OCI-LY7 (cell line): ENCODE measurements around the gene IGF1R. TPM values are rescaled to one million over a fixed set of nuclear protein-coding genes. Genes with fewer than 3 reads are reported as not detected.

ENCODE experiments used
- BruUV-seq: library from RNA; stranded (reverse); fragments of 400-500 nt; replicated peaks from 2 replicates; lab custom pipeline; 2021; lab: Mats Ljungman, UMichigan
- CTCF ChIA-PET: fragments of 300-600 bp; sonication (Branson Sonifier 250); formaldehyde crosslinking; loops from one replicate; lab custom pipeline; 2022; ENCODE audit warnings: antibody characterized with exemption; ENCODE audit not compliant: unreplicated experiment; lab: Charles Lee
- POLR2A ChIA-PET: fragments of 300-600 bp; sonication (Branson Sonifier 250); formaldehyde crosslinking; loops from one replicate; lab custom pipeline; 2022; ENCODE audit warnings: antibody characterized with exemption; lab: Charles Lee
- DNase-seq: peaks from one replicate; pipeline ENCODE4 v3.0.0-alpha.2; 2015; ENCODE audit warnings: low spot score
- H2AFZ ChIP-seq: fragments of 200-600 bp; sonication (generic), shearing (Covaris generic); 2 replicates; pipeline ENCODE4 v1.6.1; 2014; ENCODE audit warnings: mild to moderate bottlenecking, antibody characterized with exemption, low read length, moderate library complexity
- H3K27ac ChIP-seq: fragments of 200-600 bp; sonication (generic); 2 replicates; pipeline ENCODE4 v1.5.1; 2014; ENCODE audit warnings: mixed run types, low read depth, mild to moderate bottlenecking, moderate library complexity, low read length, inconsistent platforms; ENCODE audit not compliant: poor library complexity, severe bottlenecking
- H3K36me3 ChIP-seq: fragments of 200-600 bp; sonication (generic); 2 replicates; pipeline ENCODE4 v1.6.1; 2014; ENCODE audit warnings: mild to moderate bottlenecking, antibody characterized with exemption, low read length, moderate library complexity, mixed read lengths; ENCODE audit not compliant: insufficient read depth
- H3K4me1 ChIP-seq: fragments of 200-600 bp; sonication (generic); 2 replicates; pipeline ENCODE4 v1.5.1; 2014; ENCODE audit warnings: mild to moderate bottlenecking, low read length; ENCODE audit not compliant: insufficient read depth, poor library complexity, severe bottlenecking
- H3K4me2 ChIP-seq: fragments of 200-600 bp; sonication (generic); 2 replicates; pipeline ENCODE4 v1.6.1; 2014; ENCODE audit warnings: mild to moderate bottlenecking, low read length
- H3K4me3 ChIP-seq: fragments of 200-600 bp; sonication (generic); 2 replicates; pipeline ENCODE4 v1.5.1; 2014; ENCODE audit warnings: mild to moderate bottlenecking, low read depth, low read length; ENCODE audit not compliant: poor library complexity, severe bottlenecking
- H3K79me2 ChIP-seq: fragments of 200-600 bp; sonication (generic); 2 replicates; pipeline ENCODE4 v1.6.1; 2016; ENCODE audit warnings: low read depth, mild to moderate bottlenecking, low read length, moderate library complexity, mixed read lengths; ENCODE audit not compliant: insufficient read depth
- H3K9me2 ChIP-seq: fragments of 200-600 bp; sonication (generic); 2 replicates; pipeline ENCODE4 v1.6.1; 2016; ENCODE audit warnings: mild to moderate bottlenecking, low read length, mixed read lengths; ENCODE audit not compliant: insufficient read depth
- H3K9me3 ChIP-seq: fragments of 200-600 bp; sonication (generic); 2 replicates; pipeline ENCODE4 v1.6.1; 2014; ENCODE audit warnings: mild to moderate bottlenecking, mixed run types, low read length, mixed read lengths
- H4K20me1 ChIP-seq: fragments of 200-600 bp; sonication (generic); 2 replicates; pipeline ENCODE4 v1.6.1; 2014; ENCODE audit warnings: mild to moderate bottlenecking, antibody characterized with exemption, low read length, moderate library complexity, mixed read lengths; ENCODE audit not compliant: insufficient read depth
- EZH2phosphoT487 ChIP-seq: fragments of 200-600 bp; sonication (generic); IDR thresholded peaks from 2 replicates; pipeline ENCODE4 v1.6.1; 2018; ENCODE audit warnings: low read depth, borderline replicate concordance, mild to moderate bottlenecking, mixed run types, antibody characterized with exemption, low read length, moderate library complexity, mixed read lengths
- intact Hi-C: fragments of 100-400 bp; cut with micrococcal nuclease; formaldehyde crosslinking; loops from one replicate; pipeline ENCODE4 v1.10.0; 2022; ENCODE audit not compliant: unreplicated experiment
- total RNA-seq, 2 experiments: library from RNA; depleted of rRNA in 1 of 2; stranded (reverse); fragments of >200 nt in 1 of 2; shearing (Covaris generic) in 1 of 2; gene quantifications; 2 replicates each; pipeline ENCODE4 v1.2.3, GENCODE V29; 2014 to 2022
- TF ChIP-seq, protein P1 (sequence below): fragments of 200-600 bp; sonication (generic); conservative IDR thresholded peaks from 2 replicates; pipeline ENCODE4 v1.5.1; 2014; ENCODE audit warnings: mild to moderate bottlenecking, antibody characterized with exemption, low read length, moderate library complexity, mixed read lengths

IGF1R gene
- total RNA-seq, 2 experiments from 2014 or later = 26.5 to 29.1 TPM

GRCh38 chr15:98771541-98771940, 123.2 kb downstream of the IGF1R start:
- DNase-seq = no peak
- BruUV-seq = no TSS peak
- H2AFZ ChIP-seq = no peak overlapping the region
- CTCF ChIA-PET = no interaction called here
- TF ChIP-seq EZH2phosphoT487 = no peak
- TF ChIP-seq, protein P1, sequence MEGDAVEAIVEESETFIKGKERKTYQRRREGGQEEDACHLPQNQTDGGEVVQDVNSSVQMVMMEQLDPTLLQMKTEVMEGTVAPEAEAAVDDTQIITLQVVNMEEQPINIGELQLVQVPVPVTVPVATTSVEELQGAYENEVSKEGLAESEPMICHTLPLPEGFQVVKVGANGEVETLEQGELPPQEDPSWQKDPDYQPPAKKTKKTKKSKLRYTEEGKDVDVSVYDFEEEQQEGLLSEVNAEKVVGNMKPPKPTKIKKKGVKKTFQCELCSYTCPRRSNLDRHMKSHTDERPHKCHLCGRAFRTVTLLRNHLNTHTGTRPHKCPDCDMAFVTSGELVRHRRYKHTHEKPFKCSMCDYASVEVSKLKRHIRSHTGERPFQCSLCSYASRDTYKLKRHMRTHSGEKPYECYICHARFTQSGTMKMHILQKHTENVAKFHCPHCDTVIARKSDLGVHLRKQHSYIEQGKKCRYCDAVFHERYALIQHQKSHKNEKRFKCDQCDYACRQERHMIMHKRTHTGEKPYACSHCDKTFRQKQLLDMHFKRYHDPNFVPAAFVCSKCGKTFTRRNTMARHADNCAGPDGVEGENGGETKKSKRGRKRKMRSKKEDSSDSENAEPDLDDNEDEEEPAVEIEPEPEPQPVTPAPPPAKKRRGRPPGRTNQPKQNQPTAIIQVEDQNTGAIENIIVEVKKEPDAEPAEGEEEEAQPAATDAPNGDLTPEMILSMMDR = no peak
- H3K27ac ChIP-seq = no peak overlapping the region
- no peaks in the 10 kb centered on the region; the same call in 1 of the 2 replicates for H4K20me1 ChIP-seq
- intact Hi-C loops = loop anchor here (10.0 kb wide), 1 partner anchor 257 kb away; no protein-coding TSS in a partner anchor
- no peak overlapping the region for H3K4me2 ChIP-seq
- H3K36me3 ChIP-seq = no peaks in the 10 kb centered on the region
- no peak overlapping the region for H3K4me3 ChIP-seq
- H3K9me2 ChIP-seq = no peaks in the 10 kb centered on the region
- H3K9me3 ChIP-seq = no peaks in the 10 kb centered on the region
- POLR2A ChIA-PET = interaction anchor here (0.6 kb wide), 1 partner anchor 17 kb away, joined by 3 read pairs; no protein-coding TSS in a partner anchor
- H3K79me2 ChIP-seq = no peaks in the 10 kb centered on the region
- no peaks in the 10 kb centered on the region for H3K4me1 ChIP-seq

- ChIA-PET CTCF (no interaction called here), POLR2A (interaction anchor here (0.8 to 1.0 kb wide), 2 partner anchors 27 to 94 kb away, joined by 3 read pairs; no protein-coding TSS in a partner anchor)
- no peaks in the 10 kb centered on the region for H3K9me2 ChIP-seq
- no peaks in the 10 kb centered on the region for H3K36me3 ChIP-seq
- H4K20me1 ChIP-seq = no peaks in the 10 kb centered on the region; the same call in 1 of the 2 replicates
- no peak overlapping the region for H3K4me3 ChIP-seq
- H3K9me3 ChIP-seq = no peaks in the 10 kb centered on the region
- H3K27ac ChIP-seq = no peak overlapping the region
- TF ChIP-seq, protein P1 = no peak
- TF ChIP-seq EZH2phosphoT487 = no peak
- H3K4me2 ChIP-seq = no peak overlapping the region
- no peaks in the 10 kb centered on the region for H3K79me2 ChIP-seq
- no peaks in the 10 kb centered on the region for H3K4me1 ChIP-seq
- intact Hi-C loops = loop anchor here (10.0 kb wide), 1 partner anchor 258 kb away; no protein-coding TSS in a partner anchor
- H2AFZ ChIP-seq = no peak overlapping the region
- DNase-seq = no peak
- no TSS peak for BruUV-seq
These were observed 124.6 kb downstream of the IGF1R start for GRCh38 chr15:98772895-98773294.

DNA sequence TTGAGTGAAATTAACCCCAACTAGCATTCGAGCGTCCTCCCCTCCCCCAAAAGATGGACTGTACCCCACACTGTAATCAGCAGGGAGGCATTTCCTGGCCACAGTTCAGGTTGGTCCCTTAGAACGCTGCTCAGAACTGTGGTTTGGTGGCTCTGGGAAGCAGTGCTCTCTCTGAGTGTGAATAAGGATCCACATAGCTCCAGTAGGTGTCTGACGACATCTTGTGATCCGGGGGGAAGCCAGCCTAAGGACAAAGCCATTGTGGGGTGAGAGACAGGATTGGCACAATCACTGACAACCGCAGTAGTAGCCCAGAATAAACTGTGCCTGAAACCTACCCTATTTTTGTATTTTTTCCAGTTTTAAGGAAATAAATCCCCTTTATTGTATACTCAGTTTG, 125.3 kb downstream of the IGF1R start:
- Histone ChIP-seq H3K4me1 (no peaks in the 10 kb centered on the region), H3K4me2 (no peak overlapping the region), H3K36me3 (no peaks in the 10 kb centered on the region), H4K20me1 (no peaks in the 10 kb centered on the region; the same call in 1 of the 2 replicates), H2AFZ (no peak overlapping the region), H3K27ac (no peak overlapping the region), H3K9me3 (no peaks in the 10 kb centered on the region), H3K9me2 (no peaks in the 10 kb centered on the region), H3K4me3 (no peak overlapping the region), H3K79me2 (no peaks in the 10 kb centered on the region)
- DNase-seq = no peak
- BruUV-seq = no TSS peak
- POLR2A ChIA-PET = interaction anchor here (0.7 to 0.8 kb wide), 2 partner anchors 26 to 590 kb away, joined by 3 read pairs; no protein-coding TSS in a partner anchor
- CTCF ChIA-PET = no interaction called here
- no peak for TF ChIP-seq EZH2phosphoT487
- TF ChIP-seq, protein P1 = no peak
- intact Hi-C loops = loop anchor here (10.0 kb wide), 1 partner anchor 259 kb away; no protein-coding TSS in a partner anchor
